ENCODE data around the gene MRPL24. TPM values are rescaled to one million over a fixed set of nuclear protein-coding genes. Genes with fewer than 3 reads are reported as not detected.

The MRPL24 gene
- total and polyA plus RNA-seq, 2 of the 8 experiments (the other 6 are each of a cell fraction or from before 2014, with no cell fraction given) = 29.7 to 35.2 TPM

GRCh38 chr1:156704930-156705320, 36.0 kb downstream of the MRPL24 start:
- H3K14ac ChIP-seq (ENCODE audit: insufficient read length) = no peak overlapping the region
- no peak overlapping the region for H2BK20ac ChIP-seq (ENCODE audit: low read length)
- H4K5ac ChIP-seq (ENCODE audit: insufficient read length, low read depth, low read length) = peak overlapping the region; percentile 34
- peaks cover 0 to 19% (median 8%) of the 10 kb centered on the region in 4 experiments; a peak in 4 of 7 replicates for H3K27me3 ChIP-seq (replicated peaks in 1 of 4; ENCODE audit: control insufficient read depth in 3 of 4, extremely low read depth in 1 of 4, insufficient read depth in 3 of 4, low read length in 3 of 4)
- H3K36me3 ChIP-seq (ENCODE audit: control insufficient read depth in 2 of 4, insufficient read depth in 4 of 4, low read length in 3 of 4) = peaks cover 6 to 22% (median 13%) of the 10 kb centered on the region in 4 experiments
- peaks cover 27 to 48% (median 36%) of the 10 kb centered on the region in 4 experiments for H3K4me1 ChIP-seq (replicated peaks in 1 of 4; ENCODE audit: control insufficient read depth in 3 of 4, insufficient read depth in 4 of 4, low read length in 3 of 4)
- no peak overlapping the region for H2BK15ac ChIP-seq (ENCODE audit: low read length)
- H3K4me2 ChIP-seq (ENCODE audit: insufficient read depth in 1 of 2, low read depth in 2 of 2, low read length in 2 of 2) = peak overlapping the region; percentile 77 to 94
- no peak overlapping the region for H2AFZ ChIP-seq (ENCODE audit: low read length)
- peaks cover 6 to 14% of the 10 kb centered on the region in 2 experiments for H4K20me1 ChIP-seq (replicated peaks in 1 of 2; ENCODE audit: control insufficient read depth in 1 of 2, insufficient read depth in 2 of 2, low read length in 2 of 2)
- CTCF ChIA-PET (ENCODE audit: partially characterized antibody) = interaction anchor here (1.2 to 66.0 kb wide), 8 partner anchors 0 to 156 kb away, joined by 3 to 4284 read pairs (median 24); partner anchors contain the start of genes CRABP2, INSRR, ISG20L2 and METTL25B
- no peak overlapping the region for H2AK5ac ChIP-seq (ENCODE audit: low read depth, low read length)
- peak overlapping the region; percentile 50 to 80 (median 70) for H3K4me3 ChIP-seq (ENCODE audit: extremely low read depth in 1 of 4, insufficient read depth in 2 of 4, low read depth in 3 of 4, low read length in 4 of 4)
- FAIRE-seq (no peak), DNase-seq (ENCODE audit: low read depth in 1 of 2, low spot score in 2 of 2) (peak in 1 of 2 experiments; percentile 64)
- 0 out of 2 replicates have a peak overlapping the region, but pooled peaks have one; percentile 9 for H2BK12ac ChIP-seq (ENCODE audit: low read depth, low read length)
- no peak overlapping the region for H2BK120ac ChIP-seq (replicated peaks; ENCODE audit: low read depth, low read length)
- POLR2A ChIA-PET (ENCODE audit: partially characterized antibody) = interaction anchor here (0.8 to 16.9 kb wide), 12 partner anchors 9 to 69 kb away, joined by 3 to 530 read pairs (median 12); partner anchors contain the start of genes ISG20L2, METTL25B, MRPL24 and NES
- H3K23me2 ChIP-seq (ENCODE audit: low read depth, low read length) = peaks cover 31% of the 10 kb centered on the region; the same call in 1 of the 2 replicates
- no peak overlapping the region for H3K4ac ChIP-seq (replicated peaks; ENCODE audit: insufficient read length, low read depth, low read length)
- whole genome bisulfite sequencing, 2 experiments (ENCODE audit: extremely low coverage in 1 of 2, insufficient coverage in 1 of 2, insufficient read length in 1 of 2, insufficient replicate concordance in 2 of 2, low coverage in 1 of 2, low lambda C conversion rate in 2 of 2, missing lambda C conversion rate in 1 of 2) = 2% methylated on average over 22 of the region's 29 CpGs; no CpG with 5 or more reads in 1 of the 2 experiments
- H3K79me1 ChIP-seq (ENCODE audit: low read depth, low read length) = peaks cover 4% of the 10 kb centered on the region; the same call in 1 of the 2 replicates
- peak overlapping the region; percentile 95 for H3K18ac ChIP-seq (ENCODE audit: extremely low read depth, low read length)
- peaks cover 7 to 24% of the 10 kb centered on the region in 2 experiments; a peak in 2 of 4 replicates for H3K79me2 ChIP-seq (ENCODE audit: control insufficient read depth in 1 of 2, insufficient read depth in 2 of 2, low read length in 2 of 2)
- H4K8ac ChIP-seq (ENCODE audit: extremely low read depth, insufficient read depth, low read length) = peak overlapping the region; percentile 62; the same call in 1 of the 2 replicates
- no peak overlapping the region for H4K91ac ChIP-seq (replicated peaks; ENCODE audit: insufficient read length, low read length)
- peak overlapping the region; percentile 83 for H3K56ac ChIP-seq (replicated peaks; ENCODE audit: insufficient read length, low read depth, low read length)
- no peak overlapping the region for H3K23ac ChIP-seq (ENCODE audit: insufficient read length)
- H3K9me3 ChIP-seq (ENCODE audit: insufficient read depth in 2 of 2, low read depth in 1 of 2, low read length in 1 of 2) = no peaks in the 10 kb centered on the region
- H3K9ac ChIP-seq (replicated peaks in 1 of 4; ENCODE audit: extremely low read depth in 1 of 4, low read depth in 3 of 4, low read length in 3 of 4) = peak overlapping the region in 3 of 4 experiments; percentile 29 to 51 (median 46); a peak in 5 of 7 replicates
- no peak overlapping the region for H2BK5ac ChIP-seq (ENCODE audit: low read depth, low read length)
- no peak overlapping the region for H3K27ac ChIP-seq (ENCODE audit: low read depth, low read length)
- TF ChIP-seq EGR1 (IDR thresholded peaks at IDR 0.05; ENCODE audit: borderline replicate concordance, low read depth, low read length) (no peak), NRF1 (IDR thresholded peaks at IDR 0.05; ENCODE audit: low read depth, low read length) (no peak), TCF12 (IDR thresholded peaks at IDR 0.05; ENCODE audit: low read depth, low read length) (no peak), PHF8 (conservative IDR thresholded peaks at IDR 0.05; ENCODE audit: low read depth, low read length) (no peak), BACH1 (IDR thresholded peaks at IDR 0.05; ENCODE audit: low read length) (no peak; the same call in 1 of the 2 replicates), ZNF274 (IDR thresholded peaks at IDR 0.05; ENCODE audit: borderline replicate concordance, extremely low read depth, low read length) (no peak), POLR2A (IDR thresholded peaks at IDR 0.05; ENCODE audit: control extremely low read depth in 1 of 2, low read depth in 2 of 2, low read length in 2 of 2) (peak in 1 of 2 experiments; percentile 9; a peak in 1 of 3 replicates), RFX5 (IDR thresholded peaks at IDR 0.05; ENCODE audit: borderline replicate concordance, low read depth, low read length) (no peak), EZH2 (IDR thresholded peaks at IDR 0.05; ENCODE audit: low read depth, low read length, severe bottlenecking) (no peak), SAP30 (IDR thresholded peaks at IDR 0.05; ENCODE audit: insufficient read depth, insufficient replicate concordance, low read length) (no peak), RNF2 (IDR thresholded peaks at IDR 0.05; ENCODE audit: borderline replicate concordance, low read depth, low read length, missing control alignments, poor library complexity, severe bottlenecking) (no peak)
- TF ChIP-seq, protein P1, sequence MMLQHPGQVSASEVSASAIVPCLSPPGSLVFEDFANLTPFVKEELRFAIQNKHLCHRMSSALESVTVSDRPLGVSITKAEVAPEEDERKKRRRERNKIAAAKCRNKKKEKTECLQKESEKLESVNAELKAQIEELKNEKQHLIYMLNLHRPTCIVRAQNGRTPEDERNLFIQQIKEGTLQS (IDR thresholded peaks at IDR 0.05; ENCODE audit: insufficient read depth, low read depth, low read length) = no peak

Measured in H1 (cell line).